ENCODE data around the gene AADACL4. TPM values are rescaled to one million over a fixed set of nuclear protein-coding genes. Genes with fewer than 3 reads are reported as not detected.

AADACL4 gene
- total RNA-seq, 4 donors from 2014 or later: not detected

- Histone ChIP-seq H3K9me3 (no peaks in the 10 kb centered on the region), H3K36me3 (no peaks in the 10 kb centered on the region), H3K27ac (no peak overlapping the region), H3K4me1 (no peaks in the 10 kb centered on the region), H3K4me3 (no peak overlapping the region), H3K27me3 (no peaks in the 10 kb centered on the region)
- TF ChIP-seq CTCF (IDR thresholded peaks at IDR 0.05) (no peak), POLR2A (IDR thresholded peaks at IDR 0.05) (no peak)
- no peak for DNase-seq
Measured at GRCh38 chr1:12630946-12631530, 12.8 kb upstream of the AADACL4 start.

- no peak for TF ChIP-seq CTCF (IDR thresholded peaks at IDR 0.05)
- TF ChIP-seq POLR2A (IDR thresholded peaks at IDR 0.05): no peak
- Histone ChIP-seq H3K4me3 (no peak overlapping the region), H3K9me3 (no peaks in the 10 kb centered on the region), H3K36me3 (no peaks in the 10 kb centered on the region), H3K27ac (no peak overlapping the region), H3K27me3 (no peaks in the 10 kb centered on the region), H3K4me1 (no peaks in the 10 kb centered on the region)
- DNase-seq: no peak
Measured at GRCh38 chr1:12631571-12631970, 12.3 kb upstream of the AADACL4 start.

GRCh38 chr1:12634156-12634555, 9.7 kb upstream of the AADACL4 start:
- H3K4me3 ChIP-seq: no peak overlapping the region
- TF ChIP-seq CTCF (IDR thresholded peaks at IDR 0.05) (no peak), POLR2A (IDR thresholded peaks at IDR 0.05) (no peak)
- H3K27me3 ChIP-seq: no peaks in the 10 kb centered on the region
- peaks cover 0 to under 1% (median 0%) of the 10 kb centered on the region in 4 donors for H3K9me3 ChIP-seq
- no peaks in the 10 kb centered on the region for H3K4me1 ChIP-seq
- no peaks in the 10 kb centered on the region for H3K36me3 ChIP-seq
- no peak for DNase-seq
- H3K27ac ChIP-seq: no peak overlapping the region

- H3K27ac ChIP-seq: no peak overlapping the region
- DNase-seq: no peak
- H3K27me3 ChIP-seq: no peaks in the 10 kb centered on the region
- H3K4me3 ChIP-seq: no peak overlapping the region
- TF ChIP-seq POLR2A (IDR thresholded peaks at IDR 0.05) (no peak), CTCF (IDR thresholded peaks at IDR 0.05) (no peak)
- no peaks in the 10 kb centered on the region for H3K4me1 ChIP-seq
- no peaks in the 10 kb centered on the region for H3K36me3 ChIP-seq
- peaks cover 0 to 6% (median 2%) of the 10 kb centered on the region in 4 donors for H3K9me3 ChIP-seq
Measured at GRCh38 chr1:12634696-12635202, 9.1 kb upstream of the AADACL4 start.

- Histone ChIP-seq H3K4me1 (no peaks in the 10 kb centered on the region), H3K4me3 (no peak overlapping the region), H3K36me3 (no peaks in the 10 kb centered on the region), H3K9me3 (peaks cover 0 to 16% (median 5%) of the 10 kb centered on the region in 4 donors), H3K27ac (peak overlapping the region in 1 of 4 donors; percentile 25), H3K27me3 (no peaks in the 10 kb centered on the region)
- no peak for TF ChIP-seq CTCF (IDR thresholded peaks at IDR 0.05)
- no peak for TF ChIP-seq POLR2A (IDR thresholded peaks at IDR 0.05)
- no peak for DNase-seq
Measured at GRCh38 chr1:12636098-12636950, 7.6 kb upstream of the AADACL4 start.
